ENCODE data around the gene FAR2. TPM values are rescaled to one million over a fixed set of nuclear protein-coding genes. Genes with fewer than 3 reads are reported as not detected.
A peak's percentile ranks its signal among the peaks of the same experiment; 100 is the strongest.
"Not testable (repeated sequence)": the region's sequence is repeated elsewhere in the genome, so short reads cannot be mapped to it uniquely, and the experiment has no call there.

FAR2 gene
- total RNA-seq, 1 experiment from 2014 or later, result 8.2 TPM

GRCh38 chr12:29152981-29153630 is 4.0 kb downstream of the FAR2 start:
- DNase-seq (ENCODE audit: low read depth), result no peak

DNA sequence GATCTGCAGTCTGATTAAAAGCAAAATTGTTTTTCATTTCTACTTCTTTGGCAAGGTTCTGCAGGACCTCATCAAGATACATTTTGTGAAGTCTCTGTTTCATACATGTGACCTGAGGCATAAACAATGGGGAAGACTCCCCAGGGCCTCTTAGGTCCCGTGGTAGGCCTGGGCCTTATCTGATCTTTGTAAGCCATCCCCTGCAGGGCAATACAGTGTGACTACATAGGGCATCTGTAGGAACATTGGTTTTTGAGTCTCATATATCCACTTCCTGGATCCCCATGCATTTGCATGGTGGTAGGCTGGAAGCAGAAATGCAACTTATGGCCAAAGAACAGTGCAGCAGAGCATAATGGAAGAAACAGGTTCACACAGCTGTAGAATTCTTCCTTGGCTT is 6.0 kb downstream of the FAR2 start:
- DNase-seq (ENCODE audit: low read depth), result peak; percentile 21

- DNase-seq (ENCODE audit: low read depth), result peak; percentile 48
Measured at GRCh38 chr12:29157486-29157946, 8.4 kb downstream of the FAR2 start.

DNA sequence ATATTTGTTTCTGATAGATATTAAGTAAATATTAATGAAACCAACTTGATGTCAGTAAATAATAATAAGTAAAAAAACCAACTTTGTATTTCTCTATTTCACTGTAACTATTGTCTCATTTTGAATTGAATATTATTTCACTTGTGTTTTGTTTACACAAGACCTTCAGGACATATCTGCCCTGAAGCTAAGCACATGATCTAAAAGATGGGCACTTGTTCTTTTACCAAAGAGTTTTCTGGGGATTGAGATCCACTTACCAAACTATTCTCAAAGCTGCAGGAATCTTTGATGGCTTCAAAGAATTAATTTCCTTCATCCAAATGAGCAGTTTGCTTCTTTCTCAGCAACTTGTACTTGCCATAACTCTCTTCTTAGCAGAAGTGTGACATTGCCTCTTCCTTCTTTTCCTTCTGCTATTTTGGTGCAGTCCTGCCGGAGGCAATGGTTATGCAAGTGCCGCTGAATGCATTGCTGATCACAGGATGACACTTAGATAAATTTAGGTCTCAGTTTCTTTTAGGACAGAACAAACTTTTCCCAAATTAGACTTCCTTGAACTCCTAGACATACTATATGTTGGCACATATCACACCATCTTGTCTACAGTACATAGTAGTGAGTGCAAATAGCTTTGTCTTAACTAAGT is 9.2 kb downstream of the FAR2 start:
- DNase-seq (ENCODE audit: low read depth), result no peak

DNA sequence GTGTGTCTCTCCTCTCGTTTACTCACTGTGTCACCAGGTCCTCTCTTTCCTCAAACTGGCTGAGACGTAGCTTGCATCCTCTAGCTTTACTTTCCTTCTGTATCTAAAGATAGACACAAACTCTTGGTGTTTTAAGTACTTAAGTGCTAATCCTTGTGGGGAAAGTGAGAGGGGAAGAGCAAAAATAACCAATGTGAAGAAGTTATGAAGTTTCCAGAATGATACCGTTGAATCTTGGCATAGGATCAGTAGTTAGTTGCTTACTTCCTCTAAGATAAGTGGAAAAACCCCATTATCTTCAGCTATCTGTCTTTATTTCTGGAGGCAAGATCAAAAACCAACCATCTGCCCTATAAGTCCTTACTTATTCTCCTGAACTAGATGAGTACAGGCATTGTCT is 10.6 kb downstream of the FAR2 start:
- no peak for DNase-seq (ENCODE audit: low read depth)

DNA sequence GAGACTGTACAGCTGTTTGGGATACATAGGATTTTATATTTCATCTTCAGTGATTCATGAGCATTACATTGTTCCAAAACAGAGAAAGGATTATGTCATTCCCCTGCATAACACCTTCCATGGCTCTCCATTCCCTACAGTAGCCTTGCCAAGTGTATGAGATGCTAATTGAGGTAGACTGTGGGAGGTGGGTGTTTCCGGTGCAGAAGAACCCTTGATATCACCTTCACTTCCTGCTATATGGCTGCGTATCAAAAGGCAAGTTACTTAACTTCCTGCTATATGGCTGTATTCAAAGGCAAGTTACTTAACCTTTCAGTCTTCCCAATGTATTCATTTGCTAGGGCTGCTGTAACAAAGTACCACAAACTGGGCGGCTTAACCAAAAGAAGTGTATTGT is 11.2 kb downstream of the FAR2 start:
- DNase-seq (ENCODE audit: low read depth), result no peak

DNA sequence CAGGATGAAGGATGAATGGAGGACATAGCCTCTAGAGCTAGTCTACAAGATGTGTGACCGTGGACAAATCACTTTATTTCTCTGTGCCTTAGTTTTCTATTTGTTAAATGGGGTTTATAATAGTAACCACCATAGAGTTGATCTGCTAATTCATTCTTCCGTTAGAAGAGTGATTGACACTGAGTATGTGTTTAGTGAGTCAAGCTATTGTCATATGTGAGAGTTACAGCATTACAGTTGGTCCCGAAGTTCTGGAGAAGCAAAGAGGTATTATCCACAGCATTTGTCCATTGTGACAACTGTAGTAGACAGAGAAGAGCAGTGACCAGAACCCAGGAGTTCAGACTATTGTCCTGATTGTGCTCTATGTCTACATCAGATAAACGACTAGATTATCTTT is 14.1 kb downstream of the FAR2 start:
- DNase-seq (ENCODE audit: low read depth), result no peak

DNA sequence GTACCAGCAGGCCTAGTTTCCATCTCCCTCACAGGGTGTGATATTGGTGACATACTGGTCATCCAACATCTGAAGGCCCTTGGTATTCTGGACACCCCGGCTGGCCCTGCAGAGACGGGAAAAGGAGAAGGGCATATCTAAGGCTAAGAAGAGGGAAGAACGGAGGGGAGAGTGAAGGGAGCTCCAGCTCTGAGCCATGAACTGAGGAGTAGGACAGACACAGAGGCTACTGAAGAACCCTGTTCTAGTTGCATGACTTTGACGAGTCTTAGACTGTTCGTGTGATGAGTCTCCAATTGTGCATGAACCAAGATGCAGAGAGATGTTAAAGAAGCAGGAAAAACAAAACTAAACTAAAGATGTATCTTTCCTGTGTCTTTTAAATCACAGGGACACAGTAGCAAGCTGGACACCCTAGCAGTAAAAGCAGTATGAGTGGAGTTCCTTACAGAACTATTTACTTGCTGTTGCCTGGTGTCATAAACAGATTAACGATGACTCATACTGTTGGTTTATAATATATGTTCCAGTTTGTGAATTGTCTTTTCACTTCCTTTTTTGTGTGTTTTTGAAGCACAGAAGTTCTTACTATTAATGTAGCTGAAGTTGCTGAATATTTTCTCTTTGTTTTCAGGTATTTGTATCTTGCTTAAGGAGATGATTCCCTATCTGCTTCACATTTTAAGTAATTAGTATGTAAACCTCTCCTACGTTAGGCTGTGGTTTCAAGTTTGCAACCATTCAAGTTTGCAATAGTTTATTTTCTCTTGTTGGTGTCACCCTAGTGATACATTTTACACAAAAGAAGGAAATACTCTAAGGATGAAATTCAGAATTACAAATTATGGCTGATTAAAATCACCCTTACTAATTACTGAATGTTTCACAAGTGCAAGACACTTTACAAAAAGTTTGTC is 15.7 kb downstream of the FAR2 start:
- peak; percentile 11 for DNase-seq (ENCODE audit: low read depth)

- no peak for DNase-seq (ENCODE audit: low read depth)
Measured at GRCh38 chr12:29167445-29167844, 18.4 kb downstream of the FAR2 start.

GRCh38 chr12:29167988-29168387 is 18.9 kb downstream of the FAR2 start:
- no peak for DNase-seq (ENCODE audit: low read depth)

GRCh38 chr12:29169978-29170377 is 20.9 kb downstream of the FAR2 start:
- DNase-seq (ENCODE audit: low read depth), result not testable (repeated sequence)

DNA sequence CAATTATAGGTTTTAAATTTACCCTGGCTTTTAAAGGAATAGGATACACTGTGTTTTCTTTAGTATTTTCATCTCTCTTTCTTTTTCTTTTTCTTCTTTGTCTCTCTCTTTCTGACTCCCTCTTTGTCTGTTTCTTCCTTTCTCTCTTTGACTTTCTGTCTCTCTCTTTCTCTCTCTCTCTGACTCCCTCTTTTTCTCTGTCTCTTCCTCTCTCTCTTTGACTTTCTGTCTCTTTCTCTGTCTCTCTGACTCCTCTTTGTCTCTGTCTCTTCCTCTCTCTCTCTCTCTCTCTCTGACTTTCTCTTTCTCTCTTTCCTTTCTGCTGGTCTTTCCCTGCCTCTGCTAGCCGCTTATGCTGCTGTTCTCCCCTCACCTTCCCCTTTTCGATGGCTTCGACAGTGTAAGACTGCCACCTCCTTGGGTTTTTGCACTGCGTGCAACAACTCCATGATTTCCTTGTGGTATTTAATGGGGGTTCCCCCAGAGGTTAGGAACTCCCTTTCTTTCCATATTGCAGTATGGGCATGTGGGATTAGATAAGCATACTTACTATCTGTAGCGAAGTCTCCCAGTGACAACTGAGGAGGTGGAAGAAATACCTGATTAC is 21.5 kb downstream of the FAR2 start:
- DNase-seq (ENCODE audit: low read depth), result not testable (repeated sequence)

GRCh38 chr12:29171421-29172258 is 22.6 kb downstream of the FAR2 start:
- DNase-seq (ENCODE audit: low read depth), result no peak

GRCh38 chr12:29176941-29177340 is 27.9 kb downstream of the FAR2 start:
- no peak for DNase-seq (ENCODE audit: low read depth)

GRCh38 chr12:29182247-29182646 is 33.2 kb downstream of the FAR2 start:
- DNase-seq (ENCODE audit: low read depth), result not testable (repeated sequence)

DNA sequence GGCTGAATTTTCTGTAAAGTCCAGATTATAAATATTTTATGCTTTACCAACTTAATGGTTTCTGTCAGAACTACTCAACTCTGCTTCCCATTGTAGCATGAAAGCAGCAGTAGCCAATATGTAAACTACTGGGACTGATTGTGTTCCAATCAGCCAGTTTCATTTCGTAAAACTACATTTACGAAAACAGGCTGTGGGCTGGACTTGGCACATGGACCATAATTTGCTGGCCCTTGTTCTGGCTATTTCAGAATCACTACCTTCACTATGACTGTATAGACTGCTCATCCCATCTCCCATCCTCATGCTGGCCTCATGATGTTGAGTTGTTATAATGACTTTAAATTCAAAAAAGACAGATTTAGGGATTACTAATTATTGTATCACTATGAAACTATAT is 38.7 kb downstream of the FAR2 start:
- no peak for DNase-seq (ENCODE audit: low read depth)

DNA sequence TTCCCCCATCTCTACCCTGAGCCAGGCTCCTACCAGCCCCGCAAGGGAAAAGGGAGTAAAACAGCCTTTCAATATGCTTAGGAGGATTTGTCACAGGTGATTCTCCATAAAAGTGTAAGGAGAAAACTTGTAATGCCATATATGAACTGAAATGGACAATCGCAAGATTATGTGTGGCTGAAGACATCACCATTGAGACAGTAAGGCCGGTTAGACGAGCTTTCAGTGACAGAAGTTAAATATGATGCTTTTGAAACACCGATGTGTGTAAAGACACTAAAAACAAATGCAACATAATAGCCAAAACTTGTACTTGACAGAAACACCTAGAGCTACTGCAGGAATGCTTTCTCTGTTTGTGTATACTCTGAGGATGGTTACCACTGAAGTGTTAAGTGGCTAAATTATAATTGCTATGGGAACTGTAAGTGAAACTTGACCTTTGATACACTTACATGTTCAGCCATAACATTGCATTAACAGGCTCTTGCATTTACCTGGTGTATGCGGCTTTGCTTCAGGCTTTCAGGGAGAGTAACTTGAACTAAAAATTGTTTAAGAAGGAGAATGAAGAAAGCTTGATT is 42.3 kb downstream of the FAR2 start:
- no peak for DNase-seq (ENCODE audit: low read depth)

DNA sequence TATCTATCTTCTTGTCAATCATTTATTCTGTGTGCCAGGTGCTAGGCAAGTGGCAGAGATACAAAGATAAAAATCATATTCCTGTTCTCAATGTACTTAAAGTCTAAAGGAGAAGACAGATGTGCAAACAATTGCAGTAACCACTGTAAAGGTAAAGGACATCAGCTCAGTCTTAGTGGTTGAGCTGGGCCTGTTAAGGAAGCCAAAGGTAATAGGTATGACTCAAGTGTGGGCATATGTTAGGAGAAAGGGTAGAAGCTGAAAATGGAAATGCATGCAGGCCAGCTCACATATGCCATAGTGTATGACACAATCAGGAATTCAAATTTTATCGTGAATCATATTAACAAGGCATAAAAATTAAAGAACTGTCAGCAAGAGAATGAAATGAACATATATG is 49.8 kb downstream of the FAR2 start:
- no peak for DNase-seq (ENCODE audit: low read depth)

- DNase-seq (ENCODE audit: low read depth), result no peak
Measured at GRCh38 chr12:29200586-29200985, 51.5 kb downstream of the FAR2 start.

GRCh38 chr12:29201296-29201695 is 52.2 kb downstream of the FAR2 start:
- DNase-seq (ENCODE audit: low read depth), result no peak

DNA sequence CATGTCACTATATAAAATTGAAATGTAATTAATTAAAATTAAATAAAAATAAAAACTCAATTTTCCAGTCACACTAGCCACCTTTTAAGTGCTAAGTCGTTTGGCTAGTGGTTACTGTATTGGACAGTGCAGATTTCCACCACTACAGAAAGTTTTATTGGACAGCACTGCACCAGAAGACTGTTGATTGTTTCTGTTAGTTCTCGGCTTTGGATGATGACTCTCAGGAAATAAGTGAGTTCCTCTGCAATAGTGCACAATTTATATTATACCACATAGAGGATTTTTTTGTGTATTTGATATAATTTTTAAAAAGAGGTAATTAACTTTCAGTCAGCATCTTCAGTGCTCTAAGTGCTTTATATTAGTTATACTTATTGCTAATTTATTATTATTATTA is 52.7 kb downstream of the FAR2 start:
- DNase-seq (ENCODE audit: low read depth), result no peak

Data from Daoy (cell line).